LNCaP clone FGC (cell line): ENCODE data around the gene UQCRHL.

Experiments
- DNase-seq: peaks from one replicate; pipeline ENCODE4 v3.0.0-alpha.2; 2011; ENCODE audit warnings: low read depth
- H3K4me3 ChIP-seq: 2 replicates; pipeline ENCODE4 v1.5.1; 2011; ENCODE audit warnings: mild to moderate bottlenecking, low read depth, low read length, control low read depth
- CTCF ChIP-seq: IDR thresholded peaks from 2 replicates; pipeline ENCODE4 v1.5.1; 2012; ENCODE audit warnings: mild to moderate bottlenecking; ENCODE audit not compliant: control insufficient read depth, insufficient read depth; ENCODE audit errors: extremely low read depth

UQCRHL gene

GRCh38 chr1:15825800-15826199, 18.4 kb upstream of the UQCRHL start:
- DNase-seq, result no peak
- TF ChIP-seq CTCF, result no peak
- H3K4me3 ChIP-seq, result no peak overlapping the region

- DNase-seq, result no peak
- no peak for TF ChIP-seq CTCF
- no peak overlapping the region for H3K4me3 ChIP-seq
Observed at GRCh38 chr1:15820478-15820877, 13.0 kb upstream of the UQCRHL start.

- no peak for TF ChIP-seq CTCF
- H3K4me3 ChIP-seq, result no peak overlapping the region
- DNase-seq, result no peak
Observed at GRCh38 chr1:15816674-15817073, 9.2 kb upstream of the UQCRHL start.

- no peak for TF ChIP-seq CTCF
- DNase-seq, result no peak
- no peak overlapping the region for H3K4me3 ChIP-seq
Observed at GRCh38 chr1:15810073-15810472, 2.6 kb upstream of the UQCRHL start.

- H3K4me3 ChIP-seq, result no peak overlapping the region
- DNase-seq, result no peak
- no peak for TF ChIP-seq CTCF
Observed at GRCh38 chr1:15808955-15809354, 1.5 kb upstream of the UQCRHL start.

GRCh38 chr1:15807121-15807520, 328 bp downstream of the UQCRHL start:
- no peak for DNase-seq
- no peak for TF ChIP-seq CTCF
- no peak overlapping the region for H3K4me3 ChIP-seq

GRCh38 chr1:15804060-15804459, 3.4 kb downstream of the UQCRHL start:
- no peak overlapping the region for H3K4me3 ChIP-seq
- no peak for TF ChIP-seq CTCF
- DNase-seq, result no peak
